AML-193 (cell line): ENCODE measurements around the gene TAF13.

ENCODE experiments used
- DNase-seq, 2 experiments: peaks; one replicate each; lab custom pipeline; 2025; lab: John Stamatoyannopoulos, UW

The TAF13 gene, protein sequence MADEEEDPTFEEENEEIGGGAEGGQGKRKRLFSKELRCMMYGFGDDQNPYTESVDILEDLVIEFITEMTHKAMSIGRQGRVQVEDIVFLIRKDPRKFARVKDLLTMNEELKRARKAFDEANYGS

DNA sequence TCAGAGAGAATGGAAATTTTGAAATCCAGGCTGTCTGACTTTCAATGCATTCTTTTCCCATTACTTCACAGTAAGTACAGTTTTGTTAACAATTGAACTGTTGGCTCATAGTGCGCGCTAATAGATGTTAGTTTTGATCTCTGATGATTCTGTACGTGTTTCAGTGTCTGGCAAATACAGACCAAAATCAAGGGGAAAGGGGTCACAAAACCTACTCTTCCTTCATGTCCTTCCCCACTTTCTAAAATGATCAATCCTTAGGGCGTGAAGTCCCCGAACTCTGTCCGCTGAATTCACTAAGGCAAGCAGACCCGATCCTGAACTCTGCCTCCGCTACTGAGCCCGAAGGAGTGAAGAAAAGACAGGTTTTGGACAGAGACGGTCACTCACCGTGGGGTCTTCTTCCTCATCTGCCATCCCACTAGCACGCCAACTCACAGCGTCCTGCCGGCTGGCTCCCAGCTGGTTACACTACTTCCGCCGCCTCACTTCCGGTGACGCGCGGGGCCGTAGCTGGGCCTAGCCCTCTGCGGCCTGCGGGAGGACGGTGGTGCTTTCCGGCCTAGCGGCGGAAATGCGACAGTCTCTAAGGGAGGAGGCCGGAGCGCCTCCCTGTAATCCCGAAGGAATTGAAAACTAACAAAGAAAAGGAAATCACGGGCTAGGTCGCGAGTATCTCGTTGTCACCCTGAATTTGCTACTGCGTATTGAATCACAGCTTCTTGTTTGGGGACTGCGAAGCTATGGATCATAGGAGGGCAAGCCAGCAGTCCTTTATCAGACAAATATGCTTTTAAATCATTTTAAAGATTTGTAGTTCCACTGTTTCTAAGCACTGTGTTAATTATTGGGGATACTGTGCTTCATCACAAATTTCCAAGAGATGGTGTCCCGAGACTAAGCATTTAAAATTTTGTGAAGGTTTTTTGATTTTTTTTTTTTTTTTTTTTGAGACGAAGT lies at the start of gene TAF13:
Gene TAF13, minus strand, starts transcription at position 473 of the 960 bp plus-strand sequence. Its CDS starts 56 bp downstream, at position 417.
- peak; percentile 79 to 82 for DNase-seq

DNA sequence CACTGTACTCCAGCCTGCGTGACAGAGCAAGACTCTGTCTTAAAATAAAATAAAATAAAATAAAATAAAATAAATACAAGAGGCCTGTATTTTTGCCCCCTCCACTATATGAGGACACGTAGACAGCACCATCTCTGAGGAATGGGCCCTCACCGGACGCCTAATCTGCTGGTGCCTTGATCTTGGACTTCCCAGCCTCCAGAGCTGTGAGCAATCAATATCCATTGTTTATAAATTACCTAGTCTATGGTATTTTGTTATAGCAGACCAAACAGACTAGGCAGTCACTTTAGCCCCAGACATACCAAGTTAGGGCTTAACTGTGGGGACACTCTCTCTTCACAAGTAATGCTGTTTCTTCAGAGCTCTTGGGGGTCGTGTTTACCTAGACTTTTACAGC lies 44.6 kb upstream of the TAF13 start:
- no peak for DNase-seq

DNA sequence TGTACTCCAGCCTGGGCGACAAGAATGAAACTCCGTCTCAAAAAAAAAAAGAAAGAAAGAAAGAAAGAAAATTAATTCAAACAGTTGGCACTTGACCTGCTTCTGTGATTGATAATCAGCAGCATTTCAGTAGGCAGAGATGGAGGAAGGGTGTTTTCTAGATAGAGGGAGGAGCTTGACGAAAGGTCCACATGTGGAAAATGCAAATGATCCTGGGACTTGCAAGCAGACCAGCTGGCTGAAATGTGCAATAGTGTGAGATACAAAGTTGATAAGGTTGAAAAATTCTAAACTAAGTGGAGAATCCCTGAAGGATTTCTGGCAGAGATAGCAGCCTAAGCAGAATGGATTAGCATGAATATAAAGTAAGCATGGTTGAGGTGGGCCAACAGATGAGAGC lies 42.3 kb upstream of the TAF13 start:
- DNase-seq, result no peak

DNA sequence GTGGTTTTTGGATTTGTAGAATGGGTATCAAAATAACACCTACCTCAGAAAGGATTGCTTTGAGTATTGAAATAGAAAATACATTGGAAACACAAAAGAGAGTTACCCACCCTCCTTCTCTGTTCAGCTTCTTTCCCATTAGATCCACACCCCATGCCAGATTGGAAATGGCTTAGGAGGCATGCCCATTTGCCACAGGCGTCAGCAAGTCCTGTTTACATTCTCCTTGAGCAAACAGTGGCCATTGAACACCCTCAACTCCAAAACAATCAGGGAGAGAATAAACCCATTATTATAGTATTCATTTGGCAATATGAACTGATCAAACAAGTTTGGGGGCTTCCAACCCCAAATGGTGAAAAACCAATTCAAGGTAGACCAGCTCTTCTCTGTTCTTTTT lies 40.5 kb upstream of the TAF13 start:
- DNase-seq, result no peak

DNA sequence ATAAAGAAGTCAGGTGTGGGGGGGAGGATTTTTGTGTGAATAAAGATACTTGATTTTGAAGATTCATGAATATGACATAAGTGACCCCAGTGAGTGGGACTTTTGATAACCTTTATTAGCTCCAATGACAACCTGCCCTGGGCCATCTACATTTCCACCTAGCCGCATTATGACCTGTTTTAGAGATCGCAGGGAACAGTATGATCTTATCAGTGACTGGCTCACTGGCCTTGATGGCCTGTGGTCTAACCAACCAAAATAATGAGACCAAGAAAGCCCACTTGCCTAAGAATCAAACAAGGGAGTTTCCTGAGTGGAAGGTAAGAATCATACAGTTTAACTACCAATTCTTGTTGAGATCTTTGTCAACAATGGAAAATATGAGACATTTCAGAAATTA lies 39.9 kb upstream of the TAF13 start:
- no peak for DNase-seq

DNA sequence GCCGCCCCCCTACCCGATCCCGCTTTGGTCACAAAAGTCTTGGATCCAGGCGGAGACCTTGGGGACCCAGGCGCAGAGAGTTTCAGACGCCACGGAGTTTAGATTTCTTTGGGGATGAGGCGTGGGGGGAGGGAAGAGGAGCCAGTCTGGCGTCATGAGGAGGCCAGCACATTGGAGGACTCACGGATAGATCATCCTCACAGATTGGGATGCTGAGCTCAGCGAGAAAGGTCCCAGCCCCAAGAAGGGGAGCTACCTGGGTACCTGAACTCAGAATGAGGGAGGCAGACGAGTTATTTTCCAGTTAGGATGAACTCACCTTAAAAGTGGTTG lies 38.5 kb upstream of the TAF13 start:
- no peak for DNase-seq

DNA sequence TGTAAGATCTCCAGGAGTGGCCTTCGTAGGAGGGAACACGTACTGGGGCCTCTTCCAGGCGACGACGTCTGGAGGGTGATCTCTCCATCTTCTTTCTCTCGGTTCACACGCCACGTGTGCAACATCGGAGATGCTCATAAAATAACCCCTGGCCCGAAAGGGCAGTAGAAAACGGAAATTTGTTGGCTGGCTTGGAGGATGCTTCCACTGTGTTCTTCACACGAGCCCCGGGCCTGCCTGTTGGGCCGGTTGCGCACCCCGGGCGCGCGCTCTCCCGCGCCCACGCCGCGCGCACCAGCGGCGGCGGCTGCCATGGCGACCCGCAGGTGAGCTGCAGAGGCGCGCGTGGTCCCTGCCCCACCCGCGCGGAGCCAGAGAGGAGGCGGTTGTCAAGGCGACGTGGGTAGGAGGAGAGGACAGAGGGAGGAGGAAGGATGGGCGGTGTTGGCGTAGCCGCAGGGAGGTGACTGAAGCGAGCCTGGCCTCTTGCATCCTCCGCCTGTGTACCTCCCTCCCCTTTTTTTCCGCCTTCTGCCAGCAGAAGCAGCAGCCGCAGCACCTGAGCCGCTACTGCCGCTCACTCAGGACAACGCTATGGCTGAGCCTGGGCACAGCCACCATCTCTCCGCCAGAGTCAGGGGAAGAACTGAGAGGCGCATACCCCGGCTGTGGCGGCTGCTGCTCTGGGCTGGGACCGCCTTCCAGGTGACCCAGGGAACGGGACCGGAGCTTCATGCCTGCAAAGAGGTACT lies 38.0 kb upstream of the TAF13 start, which contains the start of gene ELAPOR1:
Gene ELAPOR1, plus strand, starts transcription at position 526 of the 752 bp plus-strand sequence. Its CDS starts 69 bp downstream, at position 595.
- no peak for DNase-seq

DNA sequence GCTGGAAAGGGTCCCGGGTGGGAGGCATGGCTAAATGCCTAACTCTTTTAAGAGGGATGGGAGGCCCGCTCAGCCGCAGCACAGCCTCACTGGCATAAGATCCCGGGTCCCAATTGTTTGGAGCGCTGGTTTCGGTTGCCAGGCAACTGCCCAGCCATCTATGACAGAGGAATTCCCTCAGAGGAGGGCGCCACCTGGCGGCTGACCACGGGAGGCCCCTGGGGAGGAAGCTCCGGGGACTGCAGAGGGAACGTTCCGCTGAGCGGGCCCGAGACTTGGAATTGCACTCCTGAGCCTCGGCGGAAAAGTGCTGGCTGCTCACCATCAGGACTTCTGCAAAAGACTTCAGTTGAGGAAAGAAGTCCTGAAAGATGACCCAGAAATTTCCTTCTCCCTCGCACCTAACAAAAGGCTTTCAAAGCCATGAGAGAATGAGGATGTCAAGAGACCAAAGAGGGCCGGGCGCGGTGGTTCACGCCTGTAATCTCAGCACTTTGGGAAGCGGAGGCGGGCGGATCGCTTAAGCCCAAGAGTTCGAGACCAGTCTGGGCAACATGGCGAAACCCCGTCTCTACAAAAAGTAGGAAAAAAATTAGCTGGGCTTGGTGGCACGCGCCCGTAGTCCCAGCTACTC lies 37.0 kb upstream of the TAF13 start:
- peak; percentile 58 to 68 for DNase-seq

DNA sequence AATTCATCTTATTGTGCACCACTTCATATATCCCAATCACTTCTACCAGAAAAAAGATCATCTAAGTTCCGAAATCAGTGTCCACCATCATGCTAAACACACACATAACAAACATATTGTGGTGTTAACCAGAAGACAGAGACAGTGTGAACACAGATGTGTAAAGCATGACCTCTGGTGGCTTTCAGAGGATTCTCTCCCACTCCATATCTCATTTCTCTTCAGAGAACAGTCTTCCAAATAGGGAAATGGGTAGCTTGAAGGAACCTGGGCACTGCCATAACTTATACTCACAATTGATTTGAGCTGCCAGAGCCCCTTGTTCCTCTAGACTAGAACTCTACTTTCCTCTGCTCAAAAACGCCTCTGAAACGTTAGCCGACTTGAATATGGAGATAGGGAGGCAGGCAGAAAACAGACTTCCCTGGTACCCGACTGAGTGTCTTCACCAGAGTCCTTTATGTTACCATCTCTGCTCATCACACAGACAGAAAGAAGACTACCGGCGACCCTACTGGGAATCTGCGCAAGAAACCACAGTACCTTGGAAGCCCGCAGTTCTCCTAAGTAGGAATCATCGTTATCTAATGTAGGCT lies 36.4 kb upstream of the TAF13 start:
- DNase-seq, result peak; percentile 59 to 62

DNA sequence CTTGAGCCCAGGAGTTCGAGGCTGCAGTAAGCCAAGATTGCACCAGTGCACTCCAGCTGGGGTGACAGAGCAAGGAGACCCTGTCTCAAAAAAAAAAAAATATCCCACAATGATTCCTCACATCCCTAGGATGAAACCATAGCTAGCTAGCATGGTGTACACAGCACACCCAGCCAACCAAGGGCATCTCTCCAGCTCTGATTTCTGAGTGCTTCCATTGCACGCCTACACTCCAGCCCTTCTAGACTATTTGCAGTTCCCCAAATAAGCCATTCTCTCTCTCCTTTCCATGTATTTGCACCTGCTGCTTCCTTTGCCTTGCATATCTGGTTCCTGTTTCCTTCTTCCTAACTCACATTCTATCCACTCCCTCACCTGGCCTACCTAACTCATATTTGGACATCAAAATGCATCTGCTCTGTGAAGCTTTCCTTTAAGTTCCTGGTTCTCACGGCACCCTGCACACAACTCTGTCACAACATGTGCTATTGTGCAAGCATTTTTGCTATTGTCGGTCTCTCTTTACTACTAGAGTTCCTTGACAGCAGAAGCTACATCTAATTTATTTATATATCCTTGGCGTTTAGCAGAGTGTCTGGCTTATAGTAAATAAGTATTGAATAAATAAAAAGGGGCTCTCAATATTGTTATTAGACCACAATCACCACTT lies 35.7 kb upstream of the TAF13 start:
- peak; percentile 64 to 78 for DNase-seq

DNA sequence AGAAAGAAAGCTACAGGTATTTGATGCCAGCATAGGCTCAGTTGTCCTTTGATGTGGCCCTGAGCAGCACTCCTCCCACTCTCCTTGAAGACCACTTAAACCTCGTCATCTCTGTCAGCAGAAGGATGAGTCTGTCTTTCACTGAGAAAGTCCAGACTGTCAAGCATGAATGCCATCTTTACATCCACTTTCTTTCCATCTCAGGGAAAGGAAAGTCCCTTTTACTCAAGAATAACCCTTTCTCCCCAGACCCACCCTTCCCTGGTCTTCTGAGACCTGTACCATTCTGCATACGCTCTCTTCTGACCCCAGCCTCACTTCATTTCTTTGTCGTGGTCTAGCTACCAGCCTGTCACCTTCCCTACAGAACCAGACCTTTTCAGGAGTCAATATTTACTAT lies 34.1 kb upstream of the TAF13 start:
- DNase-seq, result no peak

DNA sequence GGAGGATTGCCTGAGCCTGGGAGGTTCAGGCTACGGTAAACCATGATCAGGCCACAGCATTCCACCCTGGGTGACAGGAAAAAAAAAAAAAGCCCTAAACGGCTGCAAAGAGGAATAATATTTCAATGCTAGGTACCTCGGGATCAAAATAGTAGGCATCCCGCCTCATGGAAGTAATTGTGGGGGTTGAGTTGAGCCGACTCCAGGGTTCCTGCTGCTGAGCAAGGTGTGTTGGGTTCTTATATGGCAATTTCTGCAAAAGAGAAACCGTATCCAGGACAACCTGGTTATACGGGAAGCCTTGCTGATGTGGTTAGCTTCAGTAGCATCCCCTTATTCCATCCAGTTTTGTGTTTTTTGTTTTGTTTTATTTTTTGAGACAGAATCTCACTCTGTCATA lies 32.0 kb upstream of the TAF13 start:
- DNase-seq, result no peak

DNA sequence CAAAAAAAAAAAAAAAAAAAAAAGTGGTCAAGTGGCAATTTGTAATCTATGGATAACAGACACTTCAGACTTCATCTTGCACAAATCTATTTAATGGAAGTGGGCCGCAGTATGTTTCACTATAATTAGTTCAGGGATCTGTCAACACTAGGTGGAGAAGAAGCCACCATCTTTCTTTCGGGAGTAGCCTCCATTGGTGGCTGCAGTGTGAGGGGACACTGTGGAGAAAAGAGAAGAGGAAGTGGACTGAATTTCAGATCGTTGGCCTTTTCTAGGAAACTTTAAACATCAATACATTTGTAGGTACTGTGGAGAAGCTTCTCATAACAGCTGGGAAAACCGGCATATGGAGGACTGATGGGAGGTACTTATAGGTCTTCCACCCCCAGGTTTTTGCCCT lies 30.1 kb upstream of the TAF13 start:
- no peak for DNase-seq

DNA sequence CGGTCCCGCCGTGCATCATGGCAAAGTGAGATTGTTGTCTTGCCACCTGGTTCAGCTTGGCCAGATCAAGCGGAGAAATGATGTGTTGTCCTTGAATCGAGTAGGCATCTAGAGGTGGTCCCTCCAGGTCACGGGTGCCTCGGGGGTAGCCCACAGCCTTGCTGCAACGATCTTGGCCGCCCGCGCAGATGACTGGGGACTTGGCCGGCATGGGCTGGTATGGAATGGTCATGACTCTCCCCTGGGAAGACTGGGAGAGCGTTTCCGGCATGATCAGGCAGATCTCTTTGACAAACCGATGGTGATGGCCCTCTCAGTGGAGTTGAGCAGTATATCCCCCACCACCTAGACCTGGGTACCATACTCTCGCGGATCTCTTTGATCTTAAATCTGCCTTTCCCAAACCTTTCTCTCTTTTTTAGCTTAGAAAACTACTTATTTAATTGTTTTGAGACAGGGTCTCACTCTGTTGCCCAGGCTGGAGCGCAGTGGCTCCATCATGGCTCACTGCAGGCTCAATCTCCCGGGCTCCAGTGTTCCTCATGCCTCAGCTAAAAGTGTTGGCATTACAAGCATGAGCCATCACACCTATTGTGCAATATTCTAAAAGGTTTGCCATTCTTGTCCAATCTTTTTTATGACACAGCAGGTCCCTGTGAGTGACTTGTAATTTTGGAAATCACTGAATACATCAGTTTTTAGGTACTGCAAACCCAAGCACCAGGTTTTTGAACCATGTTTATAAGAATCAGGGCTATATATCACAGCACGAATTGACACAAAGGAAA lies 28.8 kb upstream of the TAF13 start:
- peak in 1 of 2 experiments; percentile 10 for DNase-seq

DNA sequence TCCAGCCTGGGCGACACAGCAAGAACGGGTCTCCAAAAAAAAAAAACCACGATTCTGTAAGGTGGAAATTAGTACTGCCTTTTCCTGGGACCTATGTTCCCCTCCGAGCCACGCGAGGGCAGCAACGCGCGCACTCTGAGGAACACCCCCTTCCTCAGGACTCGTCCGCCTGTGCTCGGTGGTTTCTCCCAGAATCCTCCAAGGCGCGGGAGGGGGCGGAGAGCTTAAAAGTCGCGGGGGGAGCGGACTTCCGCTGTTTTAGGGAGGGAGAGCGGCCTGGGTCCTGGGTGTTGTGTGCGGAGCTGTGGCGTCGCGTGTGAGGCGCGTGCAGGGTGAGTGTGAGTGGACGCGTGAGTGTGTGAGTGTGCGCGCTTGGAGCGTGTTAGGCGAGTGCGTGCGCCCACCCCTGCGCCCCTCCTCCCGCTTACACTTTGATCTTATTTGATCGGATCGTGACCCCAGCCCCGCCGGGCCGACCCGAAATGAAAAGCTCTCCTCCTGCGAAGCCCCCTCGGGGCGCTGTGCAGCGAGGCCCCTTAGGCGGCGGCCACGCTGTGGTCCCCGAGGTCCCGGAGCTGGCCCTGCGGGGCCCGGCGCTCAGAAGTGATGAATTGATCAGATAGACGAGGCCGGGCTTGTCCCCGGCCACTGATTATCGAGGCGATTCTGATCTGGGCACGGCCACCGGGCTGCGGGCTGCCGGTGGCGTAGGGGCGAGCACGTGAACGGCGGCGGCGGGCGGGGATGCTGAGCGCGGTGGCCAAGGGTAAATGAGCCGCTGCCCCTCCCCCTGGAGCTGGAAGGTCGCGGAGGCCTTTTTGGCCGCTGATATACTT lies 24.4 kb upstream of the TAF13 start:
- peak; percentile 92 to 95 for DNase-seq

DNA sequence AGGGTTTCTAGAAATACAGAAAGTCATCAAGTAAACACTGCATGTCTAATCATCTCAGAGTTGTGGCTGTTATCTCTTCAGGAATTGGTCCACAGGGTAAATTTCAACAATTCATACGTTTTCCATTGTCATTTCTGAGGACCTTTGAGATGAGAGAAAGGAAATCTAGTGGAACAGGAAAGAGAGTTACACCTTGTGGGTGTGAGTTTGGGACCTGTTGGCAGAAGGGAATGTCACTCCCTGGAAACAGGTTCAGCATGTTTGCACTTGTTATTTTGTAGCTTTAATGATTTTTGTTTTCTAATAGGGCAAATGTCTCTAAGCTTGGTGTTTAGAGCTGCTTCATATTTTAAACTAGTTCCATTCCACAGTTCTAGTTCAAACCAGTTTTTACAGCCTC lies 20.3 kb upstream of the TAF13 start:
- no peak for DNase-seq

DNA sequence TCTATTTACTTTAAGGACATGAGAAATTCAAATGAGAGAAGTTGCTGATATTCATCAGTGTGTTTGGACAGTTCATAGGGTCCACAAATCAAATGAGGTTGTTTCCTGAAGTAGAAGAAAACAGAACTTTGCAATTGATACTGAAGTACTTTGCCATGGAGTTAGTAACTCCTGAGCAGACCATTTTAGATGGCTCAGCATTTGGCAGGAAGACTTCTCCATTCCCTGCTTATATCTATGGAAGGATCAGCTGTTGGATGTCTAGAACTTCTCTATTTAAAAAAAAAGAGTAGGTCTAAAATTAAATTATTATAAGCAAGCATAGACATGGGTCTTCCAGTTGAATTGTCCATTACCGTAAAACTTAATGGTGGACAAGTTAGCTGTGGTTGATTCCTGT lies 19.8 kb upstream of the TAF13 start:
- no peak for DNase-seq

DNA sequence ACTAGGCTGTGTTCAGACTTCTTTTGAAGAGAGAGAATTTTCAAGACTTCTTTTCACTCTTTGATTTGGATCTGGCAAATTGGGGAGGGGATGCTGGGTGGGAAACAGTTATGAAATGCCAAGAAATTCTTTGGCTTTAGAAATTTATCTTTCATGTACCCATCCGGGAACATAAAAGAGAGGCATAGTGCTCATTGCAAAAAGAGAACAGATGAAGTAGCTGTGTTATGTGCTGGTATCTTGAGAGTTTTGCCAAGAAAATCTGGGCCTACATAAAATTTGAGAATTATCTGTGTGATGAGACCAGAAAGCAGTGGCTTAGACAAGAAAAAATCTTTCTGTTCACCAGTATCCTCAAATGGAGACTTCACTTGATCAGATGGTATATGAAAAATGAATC lies 19.1 kb upstream of the TAF13 start:
- DNase-seq, result no peak

DNA sequence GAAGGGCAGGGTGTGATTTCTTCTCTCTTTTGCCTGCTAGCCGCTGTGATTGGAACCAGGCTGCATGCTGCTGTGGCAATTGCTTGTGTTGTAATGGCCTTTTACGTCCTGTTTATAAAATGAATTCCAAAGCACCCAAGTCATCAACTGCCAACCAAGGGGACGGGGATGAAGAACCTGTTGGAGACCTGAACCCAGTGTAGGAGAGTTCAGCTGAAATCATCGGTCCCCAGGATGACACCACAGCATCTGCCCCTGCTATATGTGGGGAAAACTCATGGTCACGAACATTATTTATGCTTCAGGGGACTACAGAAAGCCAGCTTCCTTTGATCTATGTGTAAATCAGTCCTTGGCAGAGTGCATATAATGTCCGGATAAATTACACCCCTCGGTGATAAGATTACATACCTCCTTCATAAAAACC lies 18.6 kb upstream of the TAF13 start:
- no peak for DNase-seq

DNA sequence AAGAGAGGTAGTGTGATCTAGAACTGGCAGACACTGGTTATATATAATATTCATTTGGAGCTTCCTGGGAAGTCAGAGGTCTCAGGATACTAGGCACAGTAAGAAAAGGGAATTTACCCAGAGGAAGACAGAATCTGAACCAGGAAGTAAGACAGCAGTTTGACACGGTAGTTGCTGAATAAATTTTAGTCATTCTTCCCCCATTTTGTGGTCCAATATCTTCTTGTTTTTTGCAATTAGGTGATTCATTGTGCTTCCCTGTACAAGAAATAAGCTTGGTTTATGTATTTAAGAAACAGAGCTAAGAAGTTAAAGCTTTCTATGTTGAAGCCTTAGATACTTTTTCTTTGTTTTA lies 16.0 kb upstream of the TAF13 start:
- peak; percentile 48 to 60 for DNase-seq
